H1 (cell line): ENCODE measurements around the gene RAB36. TPM values are rescaled to one million over a fixed set of nuclear protein-coding genes. Genes with fewer than 3 reads are reported as not detected.

Experiments used
- CTCF ChIA-PET: fragments of 300-600 bp; sonication (Branson Sonifier 250); formaldehyde crosslinking; loops from one replicate; lab custom pipeline; 2021; ENCODE audit not compliant: partially characterized antibody; lab: Charles Lee
- POLR2A ChIA-PET: fragments of 300-600 bp; sonication (Branson Sonifier 250); formaldehyde crosslinking; loops from one replicate; lab custom pipeline; 2021; ENCODE audit warnings: inconsistent platforms; ENCODE audit not compliant: partially characterized antibody; lab: Charles Lee
- DNase-seq, 2 experiments: peaks; one replicate each; pipeline versions ENCODE4 v3.0.0 to v3.0.0-alpha.2; 2010 to 2022; ENCODE audit warnings: low spot score in 2 of 2, low read depth in 1 of 2, mixed read lengths in 1 of 2
- FAIRE-seq: peaks from 2 replicates; lab custom pipeline; 2011; peaks lifted over from hg19 to GRCh38; lab: Jason Lieb, UNC
- H2AFZ ChIP-seq: 2 replicates; pipeline ENCODE4 v1.8.1; 2012; ENCODE audit warnings: low read length, inconsistent platforms
- H2AK5ac ChIP-seq: 2 replicates; pipeline ENCODE4 v1.6.1; 2013; ENCODE audit warnings: low read depth, low read length
- H2BK120ac ChIP-seq: replicated peaks from 2 replicates; pipeline ENCODE3; 2013; ENCODE audit warnings: low read depth, low read length, inconsistent platforms
- H2BK12ac ChIP-seq: 2 replicates; pipeline ENCODE4 v1.6.1; 2013; ENCODE audit warnings: low read depth, low read length
- H2BK15ac ChIP-seq: 2 replicates; pipeline ENCODE4 v1.6.1; 2013; ENCODE audit warnings: low read length
- H2BK20ac ChIP-seq: 2 replicates; pipeline ENCODE4 v1.6.1; 2013; ENCODE audit warnings: low read length
- H2BK5ac ChIP-seq: 2 replicates; pipeline ENCODE4 v1.6.1; 2013; ENCODE audit warnings: low read depth, low read length
- H3K14ac ChIP-seq: 2 replicates; pipeline ENCODE4 v1.6.1; 2013; ENCODE audit warnings: inconsistent platforms; ENCODE audit not compliant: insufficient read length
- H3K18ac ChIP-seq: 2 replicates; pipeline ENCODE4 v1.6.1; 2013; ENCODE audit warnings: low read length; ENCODE audit errors: extremely low read depth
- H3K23ac ChIP-seq: 2 replicates; pipeline ENCODE4 v1.6.1; 2013; ENCODE audit warnings: inconsistent platforms; ENCODE audit not compliant: insufficient read length
- H3K23me2 ChIP-seq: 2 replicates; pipeline ENCODE4 v1.6.1; 2013; ENCODE audit warnings: low read depth, low read length
- H3K27ac ChIP-seq: 2 replicates; pipeline ENCODE4 v1.6.1; 2011; ENCODE audit warnings: low read depth, low read length, inconsistent platforms
- H3K27me3 ChIP-seq, 4 experiments: replicated peaks in 1 of 4; 1 replicate in 1 of 4; 2 replicates in 3 of 4; pipeline versions ENCODE4 v1.6.1 to v1.8.1; 2011 to 2013; ENCODE audit warnings: low read length in 3 of 4, mild to moderate bottlenecking in 3 of 4, inconsistent platforms in 2 of 4, mixed read lengths in 2 of 4, moderate library complexity in 1 of 4; ENCODE audit not compliant: control insufficient read depth in 3 of 4, insufficient read depth in 3 of 4; ENCODE audit errors: extremely low read depth in 1 of 4
- H3K36me3 ChIP-seq, 4 experiments: 2 replicates each; pipeline versions ENCODE4 v1.6.1 to v1.8.1; 2011 to 2013; ENCODE audit warnings: mild to moderate bottlenecking in 4 of 4, low read length in 3 of 4, moderate library complexity in 2 of 4, control low read depth in 1 of 4, inconsistent platforms in 1 of 4; ENCODE audit not compliant: insufficient read depth in 4 of 4, control insufficient read depth in 2 of 4
- H3K4ac ChIP-seq: replicated peaks from 2 replicates; pipeline ENCODE3; 2013; ENCODE audit warnings: low read length, low read depth, mixed read lengths, inconsistent platforms; ENCODE audit not compliant: insufficient read length
- H3K4me1 ChIP-seq, 4 experiments: replicated peaks in 1 of 4; 1 replicate in 1 of 4; 2 replicates in 3 of 4; pipeline versions ENCODE4 v1.6.1 to v1.8.1; 2011 to 2013; ENCODE audit warnings: low read length in 3 of 4, inconsistent platforms in 2 of 4, mixed read lengths in 1 of 4; ENCODE audit not compliant: insufficient read depth in 4 of 4, control insufficient read depth in 3 of 4
- H3K4me2 ChIP-seq, 2 experiments: 2 replicates each; pipeline versions ENCODE4 v1.6.1 to v1.8.1; 2011 to 2013; ENCODE audit warnings: low read depth in 2 of 2, low read length in 2 of 2, control low read depth in 1 of 2, inconsistent platforms in 1 of 2, mild to moderate bottlenecking in 1 of 2; ENCODE audit not compliant: insufficient read depth in 1 of 2
- H3K4me3 ChIP-seq, 4 experiments: fragments of 200-600, 300-600 bp in 1 of 4; sonication (generic), shearing (Covaris generic), sonication (Bioruptor Twin) in 1 of 4; 2 replicates each; pipeline versions ENCODE4 v1.5.1 to v1.8.1; 2011 to 2016; ENCODE audit warnings: low read length in 4 of 4, low read depth in 3 of 4, control low read depth in 2 of 4, inconsistent platforms in 2 of 4, mild to moderate bottlenecking in 2 of 4, mixed read lengths in 1 of 4, moderate library complexity in 1 of 4; ENCODE audit not compliant: insufficient read depth in 2 of 4; ENCODE audit errors: extremely low read depth in 1 of 4
- H3K56ac ChIP-seq: replicated peaks from 2 replicates; pipeline ENCODE3; 2013; ENCODE audit warnings: low read depth, mild to moderate bottlenecking, mixed read lengths, low read length, inconsistent platforms; ENCODE audit not compliant: insufficient read length
- H3K79me1 ChIP-seq: 2 replicates; pipeline ENCODE4 v1.6.1; 2013; ENCODE audit warnings: low read depth, low read length, control low read depth
- H3K79me2 ChIP-seq, 2 experiments: 2 replicates each; pipeline versions ENCODE4 v1.6.1 to v1.8.1; 2012 to 2013; ENCODE audit warnings: low read length in 2 of 2, mild to moderate bottlenecking in 2 of 2, inconsistent platforms in 1 of 2; ENCODE audit not compliant: insufficient read depth in 2 of 2, control insufficient read depth in 1 of 2
- H3K9ac ChIP-seq, 4 experiments: replicated peaks in 1 of 4; 1 replicate in 1 of 4; 2 replicates in 3 of 4; pipeline versions ENCODE4 v1.6.1 to v1.8.1; 2011 to 2013; ENCODE audit warnings: low read depth in 3 of 4, low read length in 3 of 4, control low read depth in 2 of 4, mild to moderate bottlenecking in 2 of 4, moderate library complexity in 2 of 4, inconsistent platforms in 1 of 4; ENCODE audit errors: extremely low read depth in 1 of 4
- H3K9me3 ChIP-seq, 2 experiments: 2 replicates each; pipeline versions ENCODE4 v1.6.1 to v1.8.1; 2012 to 2013; ENCODE audit warnings: mild to moderate bottlenecking in 2 of 2, moderate library complexity in 2 of 2, control low read depth in 1 of 2, inconsistent platforms in 1 of 2, low read depth in 1 of 2, low read length in 1 of 2, mixed read lengths in 1 of 2; ENCODE audit not compliant: insufficient read depth in 2 of 2
- H4K20me1 ChIP-seq, 2 experiments: replicated peaks in 1 of 2; 2 replicates each; pipeline versions ENCODE3 to v1.8.1; 2011 to 2013; ENCODE audit warnings: inconsistent platforms in 2 of 2, low read length in 2 of 2, mild to moderate bottlenecking in 1 of 2; ENCODE audit not compliant: insufficient read depth in 2 of 2, control insufficient read depth in 1 of 2
- H4K5ac ChIP-seq: 2 replicates; pipeline ENCODE4 v1.6.1; 2013; ENCODE audit warnings: low read length, low read depth, mixed read lengths, inconsistent platforms; ENCODE audit not compliant: insufficient read length
- H4K8ac ChIP-seq: 2 replicates; pipeline ENCODE4 v1.8.0; 2013; ENCODE audit warnings: mild to moderate bottlenecking, moderate library complexity, low read length, inconsistent platforms; ENCODE audit not compliant: insufficient read depth; ENCODE audit errors: extremely low read depth
- H4K91ac ChIP-seq: replicated peaks from 2 replicates; pipeline ENCODE3; 2013; ENCODE audit warnings: low read length, mixed read lengths, inconsistent platforms; ENCODE audit not compliant: insufficient read length
- CBX5 ChIP-seq: fragments of 300-800, 300-1000 bp; sonication (generic); IDR thresholded peaks from 2 replicates; pipeline ENCODE4 v1.7.1; 2016; ENCODE audit warnings: antibody characterized with exemption, low read length, low read depth
- JUN ChIP-seq: IDR thresholded peaks from 2 replicates; pipeline ENCODE4 v1.6.1; 2011; ENCODE audit warnings: low read depth, mild to moderate bottlenecking, improper control_type of control experiment, low read length
- POLR2A ChIP-seq, 2 experiments: IDR thresholded peaks; 1 replicate in 1 of 2; 2 replicates in 1 of 2; pipeline ENCODE4 v1.6.1; 2011; ENCODE audit warnings: low read depth in 2 of 2, low read length in 2 of 2, mild to moderate bottlenecking in 2 of 2; ENCODE audit errors: control extremely low read depth in 1 of 2
- RNF2 ChIP-seq: fragments of 200-900, 300-1000 bp; sonication (generic); IDR thresholded peaks from 2 replicates; pipeline ENCODE4 v1.7.1; 2016; ENCODE audit warnings: borderline replicate concordance, low read depth, mild to moderate bottlenecking, antibody characterized with exemption, low read length; ENCODE audit not compliant: poor library complexity, severe bottlenecking; ENCODE audit errors: missing control alignments
- SAP30 ChIP-seq: fragments of 300-600 bp; sonication (generic); IDR thresholded peaks from 2 replicates; pipeline ENCODE4 v1.7.1; 2012; ENCODE audit warnings: low read length, moderate library complexity, mild to moderate bottlenecking, inconsistent platforms; ENCODE audit not compliant: insufficient read depth, insufficient replicate concordance
- SIRT6 ChIP-seq: IDR thresholded peaks from one replicate; pipeline ENCODE4 v1.7.1; 2012; ENCODE audit warnings: low read length, inconsistent platforms
- SIX5 ChIP-seq: IDR thresholded peaks from 2 replicates; pipeline ENCODE4 v1.6.1; 2011; ENCODE audit warnings: mild to moderate bottlenecking, low read depth, low read length
- TAF7 ChIP-seq: optimal IDR thresholded peaks from 2 replicates; pipeline ENCODE3; 2011; ENCODE audit warnings: low read depth, mild to moderate bottlenecking, inconsistent platforms, low read length, moderate library complexity, borderline replicate concordance
- YY1 ChIP-seq: IDR thresholded peaks from 2 replicates; pipeline ENCODE4 v1.6.1; 2011; ENCODE audit warnings: low read depth, mild to moderate bottlenecking, low read length
- ZNF274 ChIP-seq: IDR thresholded peaks from 2 replicates; pipeline ENCODE4 v1.7.0; 2012; ENCODE audit warnings: low read length, borderline replicate concordance; ENCODE audit errors: extremely low read depth
- WGBS, 2 experiments: shearing (Covaris generic) in 1 of 2; methylation state at CpG; one replicate each; pipeline versions ENCODE4 v1.1.6 to v1.1.7; 2013 to 2015; ENCODE audit warnings: low lambda C conversion rate in 2 of 2, mixed read lengths in 2 of 2, inconsistent platforms in 1 of 2, low coverage in 1 of 2, missing lambda C conversion rate in 1 of 2; ENCODE audit not compliant: insufficient replicate concordance in 2 of 2, insufficient coverage in 1 of 2, insufficient read length in 1 of 2; ENCODE audit errors: extremely low coverage in 1 of 2, missing lambda C conversion rate in 1 of 2; 5-methylcytosine and 5-hydroxymethylcytosine counted together
- polyA plus RNA-seq, 7 experiments: library from polyadenylated mRNA; depleted of rRNA in 3 of 7; stranded (reverse) in 5 of 7; unstranded in 2 of 7; fragments of >200 nt in 5 of 7; fragments of 200-250 nt in 2 of 7; gene quantifications; 1 replicate in 5 of 7; 2 replicates in 1 of 7; 4 replicates in 1 of 7; pipeline versions ENCODE4 v1.2.1 to v1.2.3, GENCODE V29; 2011 to 2013; ENCODE audit warnings: missing spikeins in 2 of 7, mixed read lengths in 2 of 7
- total RNA-seq: library from RNA; stranded (reverse); fragmentation: NEBNext Ultra II Directional; extraction: Animal tissue kit (Norgen Biotek cat#: 25700); gene quantifications from 2 replicates; pipeline ENCODE4 v1.2.1, GENCODE V29; 2021

RAB36 gene
- total and polyA plus RNA-seq, 2 of the 8 experiments (the other 6 are each of a cell fraction or from before 2014, with no cell fraction given), result 1.0 to 1.5 TPM

DNA sequence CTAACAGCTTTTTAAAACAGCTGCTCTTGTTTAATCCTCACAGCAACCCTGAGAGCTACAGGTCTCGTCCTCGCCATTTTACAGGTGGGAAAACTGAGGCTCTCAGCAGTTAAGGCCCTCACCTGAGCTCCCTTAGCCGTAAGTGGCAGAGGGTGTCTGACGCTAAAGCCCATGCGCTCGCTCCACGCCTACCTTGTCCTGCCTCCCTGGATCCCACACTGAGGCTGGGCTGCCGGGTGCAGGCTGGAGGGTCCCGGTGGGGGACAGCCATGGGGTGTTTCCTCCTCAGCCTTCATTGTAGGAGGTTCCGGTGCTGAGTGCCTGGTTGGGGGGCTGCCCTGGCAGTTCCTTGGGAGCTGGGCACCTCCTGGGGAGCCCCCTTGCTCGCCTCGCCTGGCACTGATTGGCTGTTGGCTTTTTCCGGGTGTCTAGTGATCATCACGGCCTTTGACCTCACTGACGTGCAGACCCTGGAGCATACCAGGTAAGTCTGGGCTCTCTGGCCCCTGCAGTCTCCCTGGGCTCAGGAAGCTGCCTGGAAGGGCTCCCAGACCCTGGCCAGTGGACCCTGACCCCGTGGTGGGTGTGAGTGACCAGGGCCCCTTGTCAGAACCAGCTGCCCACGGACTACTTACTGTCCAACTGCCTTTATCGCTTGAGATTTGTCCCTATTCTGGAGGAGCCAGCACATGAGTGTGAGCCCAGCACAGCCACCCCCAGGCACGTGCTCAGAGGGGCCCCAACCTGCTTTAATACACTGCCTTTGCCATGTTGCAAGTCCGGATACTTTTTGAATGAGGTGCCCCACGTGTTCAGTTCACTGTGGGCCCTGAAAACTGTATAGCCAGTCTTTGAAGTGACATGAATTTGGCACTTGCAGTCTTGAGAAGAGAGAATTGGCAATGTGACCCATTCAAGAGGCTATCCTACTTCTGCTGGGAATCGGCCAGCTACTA lies 12.6 kb downstream of the RAB36 start:
- H4K91ac ChIP-seq, result peak overlapping the region; percentile 80
- no peaks in the 10 kb centered on the region for H3K36me3 ChIP-seq
- no peaks in the 10 kb centered on the region for H3K27me3 ChIP-seq
- 0 out of 2 replicates have a peak, but pooled peaks cover 2% of the 10 kb centered on the region for H3K23me2 ChIP-seq
- no peak overlapping the region for H3K14ac ChIP-seq
- no peaks in the 10 kb centered on the region for H4K20me1 ChIP-seq
- TF ChIP-seq POLR2A (IDR thresholded peaks at IDR 0.05; ENCODE audit: control extremely low read depth in 1 of 2, low read depth in 2 of 2, low read length in 2 of 2) (no peak), SIRT6 (no peak), YY1 (no peak), CBX5 (no peak), RNF2 (no peak), SIX5 (no peak), JUN (no peak), TAF7 (no peak), SAP30 (no peak), ZNF274 (no peak)
- TF ChIP-seq, all 59 proteins: peak for 0
- Histone ChIP-seq H3K9me3 (no peaks in the 10 kb centered on the region), H2BK20ac (no peak overlapping the region), H3K23ac (no peak overlapping the region), H3K4me1 (peaks cover 0 to 18% (median 7%) of the 10 kb centered on the region in 4 experiments; a peak in 3 of 7 replicates), H2BK12ac (peak overlapping the region; percentile 50; the same call in 1 of the 2 replicates), H3K9ac (no peak overlapping the region), H2BK5ac (no peak overlapping the region), H3K4ac (no peak overlapping the region), H2BK15ac (peak overlapping the region; percentile 88; the same call in 1 of the 2 replicates), H3K18ac (no peak overlapping the region), H4K8ac (peak overlapping the region; percentile 39), H3K4me2 (no peak overlapping the region), H3K79me2 (no peaks in the 10 kb centered on the region), H2BK120ac (no peak overlapping the region), H3K4me3 (no peak overlapping the region), H3K79me1 (no peaks in the 10 kb centered on the region), H3K56ac (no peak overlapping the region), H2AK5ac (0 out of 2 replicates have a peak overlapping the region, but pooled peaks have one; percentile 58), H2AFZ (no peak overlapping the region), H4K5ac (no peak overlapping the region), H3K27ac (no peak overlapping the region)
- DNase-seq (no peak), FAIRE-seq (no peak)
- WGBS, 2 experiments, result 87% methylated on average over 22 of the region's 22 CpGs; no CpG with 5 or more reads in 1 of the 2 experiments
- ChIA-PET POLR2A (interaction anchor here (0.5 to 2.0 kb wide), 5 partner anchors 12 to 296 kb away, joined by 3 to 6 read pairs (median 3); no protein-coding TSS in a partner anchor), CTCF (interaction anchor here (0.6 to 4.7 kb wide), 31 partner anchors 9 to 201 kb away, joined by 3 to 49 read pairs (median 4); partner anchors contain the start of genes RAB36 and RSPH14)
